Testis (tissue), 2 donors: Measurements from ENCODE around the gene OR1M1.

Experiments
- POLR2A ChIP-seq: fragments of 450-650 bp; IDR thresholded peaks from one replicate; pipeline ENCODE4 v1.6.1; 2017; ENCODE audit warnings: antibody characterized with exemption, mild to moderate bottlenecking, moderate library complexity
- TF ChIP-seq, protein P1 (sequence below), 3 experiments: fragments of 450-650 bp in 2 of 3; fragments of 200-600 bp in 1 of 3; sonication (generic) in 1 of 3; IDR thresholded peaks; one replicate each; pipeline ENCODE4 v1.5.1; 2016 to 2019; ENCODE audit warnings: antibody characterized with exemption in 3 of 3, mild to moderate bottlenecking in 2 of 3, moderate library complexity in 1 of 3

DNA sequence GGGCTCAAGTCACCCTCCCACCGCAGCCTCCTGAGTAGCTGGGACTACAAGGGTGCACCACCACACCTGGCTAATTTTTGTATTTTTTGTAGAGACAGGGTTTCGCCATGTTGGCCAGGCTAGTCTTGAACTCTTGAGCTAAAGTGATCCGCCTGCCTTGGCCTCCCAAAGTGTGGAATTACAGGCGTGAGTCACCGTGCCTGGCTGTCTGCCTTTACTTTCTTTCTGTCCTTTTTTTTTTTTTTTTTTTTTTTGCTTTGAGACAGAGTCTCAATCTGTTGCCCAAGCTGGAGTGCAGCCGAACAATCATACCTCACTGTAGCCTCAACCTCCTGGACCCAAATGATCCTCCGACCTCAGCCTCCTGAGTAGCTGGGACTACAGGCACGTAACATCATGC is 25.0 kb upstream of the OR1M1 start:
- TF ChIP-seq, protein P1, sequence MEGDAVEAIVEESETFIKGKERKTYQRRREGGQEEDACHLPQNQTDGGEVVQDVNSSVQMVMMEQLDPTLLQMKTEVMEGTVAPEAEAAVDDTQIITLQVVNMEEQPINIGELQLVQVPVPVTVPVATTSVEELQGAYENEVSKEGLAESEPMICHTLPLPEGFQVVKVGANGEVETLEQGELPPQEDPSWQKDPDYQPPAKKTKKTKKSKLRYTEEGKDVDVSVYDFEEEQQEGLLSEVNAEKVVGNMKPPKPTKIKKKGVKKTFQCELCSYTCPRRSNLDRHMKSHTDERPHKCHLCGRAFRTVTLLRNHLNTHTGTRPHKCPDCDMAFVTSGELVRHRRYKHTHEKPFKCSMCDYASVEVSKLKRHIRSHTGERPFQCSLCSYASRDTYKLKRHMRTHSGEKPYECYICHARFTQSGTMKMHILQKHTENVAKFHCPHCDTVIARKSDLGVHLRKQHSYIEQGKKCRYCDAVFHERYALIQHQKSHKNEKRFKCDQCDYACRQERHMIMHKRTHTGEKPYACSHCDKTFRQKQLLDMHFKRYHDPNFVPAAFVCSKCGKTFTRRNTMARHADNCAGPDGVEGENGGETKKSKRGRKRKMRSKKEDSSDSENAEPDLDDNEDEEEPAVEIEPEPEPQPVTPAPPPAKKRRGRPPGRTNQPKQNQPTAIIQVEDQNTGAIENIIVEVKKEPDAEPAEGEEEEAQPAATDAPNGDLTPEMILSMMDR (IDR thresholded peaks at IDR 0.05) = no peak
- no peak for TF ChIP-seq POLR2A
